HCT116 (cell line): ENCODE measurements around the gene TSPAN5. TPM values are rescaled to one million over a fixed set of nuclear protein-coding genes. Genes with fewer than 3 reads are reported as not detected.

Experiments
- ATAC-seq: fragments of 200-7000 bp; cut with Tn5 transposase; 2 replicates; pipeline ENCODE4 v1.9.1; 2020; ENCODE audit warnings: mild to moderate bottlenecking, moderate library complexity
- BruUV-seq: library from RNA; stranded (reverse); fragments of 400-500 nt; replicated peaks from 2 replicates; lab custom pipeline; 2021; lab: Mats Ljungman, UMichigan
- CTCF ChIA-PET: fragments of 300-600 bp; sonication (Branson Sonifier 250); formaldehyde crosslinking; loops from one replicate; lab custom pipeline; 2021; ENCODE audit warnings: antibody characterized with exemption; lab: Charles Lee
- POLR2A ChIA-PET: fragments of 300-600, 350-600 bp; sonication (Branson Sonifier 250); formaldehyde crosslinking; loops from one replicate; lab custom pipeline; 2021; ENCODE audit warnings: antibody characterized with exemption; lab: Charles Lee
- RAD21 ChIA-PET, 2 experiments: fragments of 300-600 bp; sonication (Branson Sonifier 250); formaldehyde crosslinking; loops; one replicate each; lab custom pipeline; 2023; ENCODE audit warnings: low total read pairs in 2 of 2; ENCODE audit not compliant: uncharacterized antibody in 2 of 2, unreplicated experiment in 2 of 2, low non-redundant PET in 1 of 2; lab: Charles Lee
- DNase-seq: peaks from one replicate; pipeline ENCODE4 v3.0.0-alpha.2; 2010; ENCODE audit warnings: low read depth, low spot score
- H2AFZ ChIP-seq: fragments of 200-600 bp; shearing (Covaris generic), sonication (generic); 2 replicates; pipeline ENCODE4 v1.6.1; 2017; ENCODE audit warnings: low read depth, mixed run types, mixed read lengths, antibody characterized with exemption, low read length; ENCODE audit not compliant: poor library complexity, severe bottlenecking
- H3K27ac ChIP-seq: 2 replicates; pipeline ENCODE4 v1.5.1; 2012; ENCODE audit warnings: low read depth, low read length
- H3K27me3 ChIP-seq: fragments of 200-600 bp; sonication (generic); 2 replicates; pipeline ENCODE4 v1.6.1; 2016; ENCODE audit warnings: mixed run types, low read length, mixed read lengths; ENCODE audit not compliant: insufficient read depth
- H3K36me3 ChIP-seq, 2 experiments: fragments of 200-500 bp in 1 of 2; fragments of 200-600 bp in 1 of 2; sonication (Bioruptor generic) in 1 of 2; sonication (generic) in 1 of 2; 2 replicates each; pipeline versions ENCODE4 v1.5.1 to v1.6.1; 2014 to 2016; ENCODE audit warnings: low read length in 2 of 2, inconsistent platforms in 1 of 2, mixed read lengths in 1 of 2, mixed run types in 1 of 2; ENCODE audit not compliant: insufficient read depth in 2 of 2, control insufficient read depth in 1 of 2
- H3K4me1 ChIP-seq, 2 experiments: fragments of 200-600 bp in 1 of 2; sonication (generic) in 1 of 2; 2 replicates each; pipeline versions ENCODE4 v1.5.1 to v1.6.1; 2012 to 2017; ENCODE audit warnings: low read length in 2 of 2, inconsistent platforms in 1 of 2, mild to moderate bottlenecking in 1 of 2, mixed read lengths in 1 of 2, mixed run types in 1 of 2, moderate library complexity in 1 of 2; ENCODE audit not compliant: insufficient read depth in 2 of 2, control insufficient read depth in 1 of 2
- H3K4me2 ChIP-seq: fragments of 200-600 bp; sonication (generic); 2 replicates; pipeline ENCODE4 v1.6.1; 2017; ENCODE audit warnings: mixed run types, low read length, mixed read lengths
- H3K4me3 ChIP-seq, 2 experiments: fragments of 200-600 bp in 1 of 2; sonication (generic) in 1 of 2; replicated peaks in 1 of 2; 2 replicates each; pipeline ENCODE4 v1.5.1; 2011 to 2016; ENCODE audit warnings: low read length in 2 of 2, control low read depth in 1 of 2, low read depth in 1 of 2, mild to moderate bottlenecking in 1 of 2, mixed read lengths in 1 of 2, mixed run types in 1 of 2
- H3K79me2 ChIP-seq: fragments of 200-600 bp; sonication (generic); 2 replicates; pipeline ENCODE4 v1.6.1; 2017; ENCODE audit warnings: mild to moderate bottlenecking, mixed run types, low read length, moderate library complexity, mixed read lengths; ENCODE audit not compliant: insufficient read depth
- H3K9ac ChIP-seq: fragments of 200-600 bp; sonication (generic); 2 replicates; pipeline ENCODE4 v1.6.1; 2016; ENCODE audit warnings: low read length, mixed read lengths
- H3K9me2 ChIP-seq: fragments of 200-600 bp; sonication (generic), shearing (Covaris generic); 2 replicates; pipeline ENCODE4 v1.6.1; 2017; ENCODE audit warnings: mixed run types, mild to moderate bottlenecking, moderate library complexity; ENCODE audit not compliant: insufficient read depth
- H3K9me3 ChIP-seq, 2 experiments: fragments of 200-500 bp in 1 of 2; fragments of 200-600 bp in 1 of 2; sonication (Bioruptor generic) in 1 of 2; sonication (generic) in 1 of 2; 2 replicates each; pipeline ENCODE4 v1.6.1; 2014 to 2017; ENCODE audit warnings: low read length in 2 of 2, mixed read lengths in 2 of 2, inconsistent platforms in 1 of 2, low read depth in 1 of 2, mild to moderate bottlenecking in 1 of 2, mixed run types in 1 of 2, moderate library complexity in 1 of 2; ENCODE audit not compliant: control insufficient read depth in 1 of 2, insufficient read depth in 1 of 2
- H4K20me1 ChIP-seq: fragments of 200-600 bp; sonication (generic), shearing (Covaris generic); 2 replicates; pipeline ENCODE4 v1.6.1; 2017; ENCODE audit warnings: mixed run types, mild to moderate bottlenecking, moderate library complexity; ENCODE audit not compliant: insufficient read depth
- ATF3 ChIP-seq: IDR thresholded peaks from 2 replicates; pipeline ENCODE4 v1.6.1; 2012
- CEBPB ChIP-seq: IDR thresholded peaks from 2 replicates; pipeline ENCODE4 v1.6.1; 2012; ENCODE audit warnings: low read depth
- EZH2 ChIP-seq: fragments of 200-600 bp; sonication (generic); IDR thresholded peaks from 2 replicates; pipeline ENCODE4 v1.6.1; 2017; ENCODE audit warnings: antibody characterized with exemption, mixed run types
- EZH2phosphoT487 ChIP-seq: fragments of 200-600 bp; IDR thresholded peaks from 2 replicates; pipeline ENCODE4 v1.6.1; 2018; ENCODE audit warnings: antibody characterized with exemption, borderline replicate concordance
- FOSL1 ChIP-seq: IDR thresholded peaks from 2 replicates; pipeline ENCODE4 v1.6.1; 2012; ENCODE audit warnings: low read depth
- POLR2AphosphoS5 ChIP-seq: IDR thresholded peaks from 2 replicates; pipeline ENCODE4 v1.6.1; 2011; ENCODE audit warnings: mild to moderate bottlenecking, low read depth, low read length, moderate library complexity
- REST ChIP-seq: IDR thresholded peaks from 2 replicates; pipeline ENCODE4 v1.6.1; 2012; ENCODE audit warnings: low read depth
- SIN3A ChIP-seq: IDR thresholded peaks from 2 replicates; pipeline ENCODE4 v1.6.1; 2012; ENCODE audit warnings: low read depth
- ZFX ChIP-seq: fragments of 450-650 bp; IDR thresholded peaks from 2 replicates; pipeline ENCODE4 v1.6.1; 2017
- intact Hi-C: fragments of 100-400 bp; cut with micrococcal nuclease; formaldehyde crosslinking; loops from 2 replicates; pipeline ENCODE4 v1.10.0; 2022
- total RNA-seq: library from RNA; stranded (reverse); gene quantifications from one replicate; pipeline ENCODE4 v1.2.1, GENCODE V29; 2021; ENCODE audit not compliant: unreplicated experiment

Gene TSPAN5
- total RNA-seq, 1 experiment from 2014 or later = 56.8 TPM

DNA sequence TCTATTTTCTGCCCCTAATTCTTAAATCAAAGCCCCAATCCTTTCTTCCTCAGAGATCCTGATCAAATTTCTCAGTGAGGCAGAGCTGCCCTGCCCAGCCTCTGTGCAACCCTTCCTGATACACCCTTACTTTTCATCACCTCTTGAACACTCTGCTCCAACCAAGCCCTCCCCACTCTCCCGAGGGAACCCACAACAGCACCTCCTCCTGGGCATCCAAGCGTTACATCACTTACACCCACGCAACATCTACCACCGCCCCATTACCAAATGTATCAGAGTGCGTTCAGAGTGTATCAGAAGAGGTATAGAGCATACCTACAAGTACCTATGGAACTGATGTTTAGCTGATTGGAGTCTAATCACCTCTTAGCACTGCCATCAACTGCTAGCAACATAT, 210.8 kb downstream of the TSPAN5 start (continued):
- no peak for TF ChIP-seq SIN3A

GRCh38 chr4:98446499-98447375, 211.7 kb downstream of the TSPAN5 start:
- CTCF ChIA-PET = no interaction called here
- POLR2A ChIA-PET = no interaction called here
- no peaks in the 10 kb centered on the region for H4K20me1 ChIP-seq
- no peak overlapping the region for H3K4me3 ChIP-seq
- ATAC-seq = no peak
- peaks cover 0 to 7% of the 10 kb centered on the region in 2 experiments; a peak in 1 of 4 replicates for H3K36me3 ChIP-seq
- no peak overlapping the region for H2AFZ ChIP-seq
- intact Hi-C loops = no loop called here
- RAD21 ChIA-PET = no interaction called here
- no TSS peak for BruUV-seq
- no peak overlapping the region for H3K27ac ChIP-seq
- no peaks in the 10 kb centered on the region for H3K79me2 ChIP-seq
- no peak overlapping the region for H3K9ac ChIP-seq
- no peaks in the 10 kb centered on the region for H3K9me2 ChIP-seq
- no peaks in the 10 kb centered on the region for H3K27me3 ChIP-seq
- H3K4me1 ChIP-seq = no peaks in the 10 kb centered on the region
- TF ChIP-seq FOSL1 (no peak), EZH2phosphoT487 (no peak), ZFX (no peak), REST (no peak), EZH2 (no peak), CEBPB (no peak), POLR2AphosphoS5 (no peak), ATF3 (no peak)
- TF ChIP-seq, all 23 proteins: peak for 0
- no peak for DNase-seq
- H3K4me2 ChIP-seq = no peak overlapping the region
- H3K9me3 ChIP-seq = no peaks in the 10 kb centered on the region
